Activated CD4-positive, CD25-positive, alpha-beta regulatory T cell treated with anti-CD3 and anti-CD28 coated beads, Interleukin-2, amount 50 U/mL, for 24 hours (primary cell): ENCODE data around the gene SNPH.

ENCODE experiments used
- ATAC-seq, 2 donors: fragments of 150-1000 bp; cut with Tn5 transposase; one replicate each; pipeline ENCODE4 v1.10.0; 2021; ENCODE audit warnings: mild to moderate bottlenecking in 1 of 2, moderate library complexity in 1 of 2

The SNPH gene

DNA sequence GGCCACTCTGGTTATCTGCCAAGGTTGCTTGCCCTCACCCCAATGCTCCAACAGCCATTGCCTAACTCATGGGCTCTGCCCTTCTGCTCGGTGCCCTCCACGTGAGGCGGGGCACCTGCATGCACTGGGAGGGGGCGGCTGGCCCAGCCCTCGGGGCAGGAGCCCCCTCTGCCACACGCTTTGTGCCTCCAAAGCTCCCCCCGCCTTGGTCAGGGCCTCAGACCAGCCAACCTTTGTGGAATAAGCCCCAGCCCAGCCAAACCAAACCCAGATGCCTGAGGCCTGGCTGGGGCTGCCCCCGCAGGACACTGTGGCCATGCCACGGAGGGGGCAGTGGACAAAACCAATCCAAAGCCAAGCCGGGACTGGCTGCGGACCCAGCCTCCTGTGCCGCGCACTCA is 41.5 kb downstream of the SNPH start:
- ATAC-seq, result no peak

DNA sequence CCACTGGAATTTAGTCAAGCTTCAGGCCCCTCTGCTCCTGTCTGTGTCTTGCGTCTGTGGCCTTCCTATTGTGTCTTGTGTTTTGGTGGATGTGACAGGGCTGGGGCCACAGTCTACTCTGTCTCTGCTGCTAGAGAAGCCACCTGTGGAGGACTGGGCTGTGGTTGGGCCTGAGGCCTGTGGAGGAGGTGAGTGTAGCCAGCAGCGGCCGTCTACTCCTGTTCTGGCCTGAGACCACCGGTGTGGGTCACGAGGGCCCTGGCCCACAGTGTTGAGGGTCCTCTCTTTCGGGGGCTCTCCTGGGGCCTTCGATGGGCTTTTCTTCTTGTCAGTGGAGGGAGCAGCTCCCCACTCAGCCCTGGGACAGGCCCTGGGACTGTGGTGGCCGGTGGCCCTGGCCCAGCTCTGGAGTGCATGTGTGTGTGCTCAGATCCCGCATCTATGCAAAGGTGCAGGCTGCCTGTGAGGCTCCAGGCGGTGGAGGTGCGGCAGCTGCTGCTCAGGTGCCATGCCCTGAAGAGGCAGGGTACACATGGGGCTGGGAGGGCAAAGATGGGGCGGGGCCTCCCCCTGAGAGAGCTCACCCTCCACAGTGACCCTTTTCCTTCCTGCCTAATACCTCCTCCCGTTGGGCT is 42.1 kb downstream of the SNPH start:
- no peak for ATAC-seq

DNA sequence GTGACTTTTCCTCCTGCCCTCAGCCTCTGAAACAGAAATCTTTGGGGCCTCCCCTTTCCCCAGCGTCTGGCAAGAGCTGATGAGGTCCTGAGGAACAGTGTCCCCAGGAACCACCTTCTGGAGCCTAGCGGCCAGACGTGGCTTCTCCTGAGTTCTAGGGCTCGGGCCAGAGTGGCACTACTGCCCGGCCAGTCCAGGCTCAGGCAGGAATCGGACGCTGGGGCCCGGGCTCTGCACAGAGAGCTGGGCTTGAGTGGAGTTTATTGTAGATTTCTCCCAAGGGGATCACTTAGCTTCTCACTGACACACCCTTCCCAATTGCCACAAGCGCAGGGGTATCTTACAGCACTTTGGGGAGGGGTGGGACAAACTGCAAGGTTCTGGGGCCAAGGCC is 42.6 kb downstream of the SNPH start:
- no peak for ATAC-seq

DNA sequence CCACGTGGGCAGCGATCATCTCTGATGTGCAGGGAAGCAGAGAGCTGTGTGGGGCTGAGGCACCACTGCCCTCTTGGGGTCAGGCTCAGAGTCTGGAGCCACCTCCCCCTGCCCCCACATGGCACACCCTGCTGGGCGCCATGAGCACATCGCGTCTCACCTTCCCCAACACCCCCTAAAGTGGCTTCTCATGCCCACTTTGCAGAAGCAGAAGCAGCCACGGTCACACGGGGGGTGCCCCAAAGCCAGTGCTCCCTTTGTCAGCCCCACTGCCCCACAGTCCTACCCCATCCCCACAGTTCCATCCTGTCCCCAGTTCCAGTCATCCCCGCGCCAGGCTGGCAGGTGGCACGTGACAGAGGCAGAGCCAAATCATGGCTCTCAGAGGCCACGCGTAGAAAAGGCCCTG is 43.3 kb downstream of the SNPH start:
- no peak for ATAC-seq

DNA sequence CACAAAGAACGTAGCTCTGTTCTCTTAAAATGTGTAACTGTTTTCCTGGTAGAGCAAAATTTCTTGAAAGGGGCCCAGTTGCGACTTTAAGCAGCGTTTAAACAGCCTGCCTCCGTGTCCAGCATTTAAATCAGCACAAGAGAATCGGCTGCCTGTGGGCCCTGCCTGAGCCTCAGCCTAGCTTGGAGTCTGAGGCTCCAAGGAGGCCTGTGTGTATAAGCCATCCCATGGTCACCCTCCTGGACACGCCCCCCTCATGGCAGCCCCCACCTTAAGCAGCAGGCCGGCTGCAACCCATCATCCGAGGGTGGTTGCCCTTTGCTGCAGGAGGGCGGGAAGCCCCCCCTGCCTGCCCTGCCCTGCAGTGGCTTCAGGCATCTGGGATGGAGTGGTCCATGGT is 44.0 kb downstream of the SNPH start:
- no peak for ATAC-seq

DNA sequence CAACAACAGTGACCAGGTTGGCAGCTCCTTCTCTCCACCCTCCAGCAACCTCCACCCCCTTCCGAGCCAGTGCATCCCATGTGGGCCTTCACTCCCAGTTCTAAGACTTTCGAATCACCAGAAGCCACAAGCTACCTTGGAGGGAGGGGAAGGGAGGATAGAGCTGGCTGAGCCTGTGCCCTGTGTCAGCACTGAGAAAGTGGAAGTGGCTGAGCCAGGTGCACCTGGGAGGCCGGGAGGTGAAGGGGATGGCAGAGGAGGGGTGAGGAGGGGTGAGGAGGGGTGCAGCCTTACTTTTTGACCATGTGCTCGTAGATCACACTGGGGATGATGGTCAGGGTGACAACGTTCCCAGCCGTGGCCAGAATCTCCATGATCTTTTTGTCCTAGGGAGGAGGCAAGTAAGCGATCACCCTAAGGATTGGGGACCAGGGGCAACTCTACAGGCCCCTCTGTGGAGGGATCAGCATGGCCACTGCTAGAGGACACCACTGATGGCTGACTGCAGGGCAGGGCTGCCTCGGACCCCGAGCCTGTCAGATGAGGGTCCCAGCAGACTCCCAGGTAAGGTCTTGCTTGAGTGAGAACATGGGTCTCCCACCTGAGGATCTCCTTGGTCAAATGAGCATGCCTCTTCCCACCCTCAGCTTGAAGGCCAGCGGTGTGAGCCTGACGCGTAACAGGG is 44.6 kb downstream of the SNPH start:
- no peak for ATAC-seq

DNA sequence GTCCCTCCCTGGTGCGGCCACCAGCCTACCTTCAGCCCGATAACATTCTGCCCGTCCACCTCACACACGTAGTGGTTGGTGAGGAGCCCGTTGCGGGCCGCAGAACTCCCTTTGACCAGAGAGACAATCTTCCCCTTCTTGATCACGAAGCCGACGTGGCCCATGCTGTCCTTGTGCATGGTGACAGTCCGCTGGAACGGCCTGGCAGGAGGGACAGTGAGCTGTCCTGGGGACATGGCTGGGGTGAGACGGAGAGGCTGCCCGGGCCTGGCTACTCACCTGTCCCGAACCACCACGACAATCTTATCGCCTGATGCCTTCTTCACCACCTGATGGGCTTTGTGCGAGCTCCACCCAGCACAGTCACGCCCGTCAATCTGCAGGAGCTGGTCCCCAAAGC is 46.2 kb downstream of the SNPH start:
- no peak for ATAC-seq

DNA sequence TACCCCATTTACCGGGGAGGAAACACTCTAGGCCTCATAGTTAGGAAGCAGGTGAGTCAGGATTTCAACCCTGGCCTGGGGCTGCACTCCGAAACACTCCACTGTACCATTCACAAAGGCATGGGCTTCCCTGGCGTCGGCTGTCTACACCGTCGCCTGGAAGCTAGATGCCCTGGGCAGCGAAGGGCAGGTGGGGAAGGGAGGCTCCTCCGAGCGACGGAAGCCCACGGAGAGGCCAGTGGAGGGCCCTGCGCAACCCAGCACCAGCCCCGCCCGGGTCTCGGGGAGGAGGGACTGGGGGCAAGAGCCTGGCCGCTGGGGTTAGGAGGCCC is 46.8 kb downstream of the SNPH start:
- ATAC-seq, result no peak

DNA sequence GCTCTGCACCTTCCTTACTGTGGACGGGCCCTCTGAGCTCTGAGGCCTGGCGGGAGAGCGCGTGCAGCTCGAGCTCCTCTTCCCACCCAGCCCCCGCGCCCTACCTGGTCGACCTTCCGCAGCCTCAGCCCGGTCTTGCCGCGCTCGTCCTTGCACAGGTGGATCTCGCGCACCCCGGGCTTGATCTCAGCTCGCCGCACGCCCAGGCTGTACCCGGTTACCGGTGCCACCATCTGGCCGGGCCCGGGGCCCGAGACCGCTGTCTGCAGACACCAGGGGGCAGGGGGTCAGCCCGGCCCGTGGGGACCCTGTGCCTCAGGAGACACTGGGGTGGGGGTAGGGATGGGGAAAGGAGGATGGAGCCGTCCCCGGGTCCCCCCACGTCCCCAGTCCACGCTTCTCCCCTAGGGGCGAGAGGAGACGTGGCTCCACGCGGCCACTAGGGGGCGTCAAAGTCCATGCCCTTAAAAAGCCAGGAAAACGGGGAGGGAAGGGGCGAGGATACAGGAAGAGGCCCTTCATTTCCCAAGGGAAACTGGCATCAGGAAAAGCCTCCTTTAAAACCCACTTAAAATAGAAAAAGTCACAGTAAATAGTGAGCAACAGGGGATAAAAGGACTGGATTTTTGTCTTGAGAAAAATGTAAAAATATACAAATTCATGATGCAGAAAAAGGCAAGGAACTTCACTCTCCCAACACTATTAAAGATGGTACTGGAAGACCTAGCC is 47.3 kb downstream of the SNPH start:
- peak; percentile 48 to 72 for ATAC-seq

DNA sequence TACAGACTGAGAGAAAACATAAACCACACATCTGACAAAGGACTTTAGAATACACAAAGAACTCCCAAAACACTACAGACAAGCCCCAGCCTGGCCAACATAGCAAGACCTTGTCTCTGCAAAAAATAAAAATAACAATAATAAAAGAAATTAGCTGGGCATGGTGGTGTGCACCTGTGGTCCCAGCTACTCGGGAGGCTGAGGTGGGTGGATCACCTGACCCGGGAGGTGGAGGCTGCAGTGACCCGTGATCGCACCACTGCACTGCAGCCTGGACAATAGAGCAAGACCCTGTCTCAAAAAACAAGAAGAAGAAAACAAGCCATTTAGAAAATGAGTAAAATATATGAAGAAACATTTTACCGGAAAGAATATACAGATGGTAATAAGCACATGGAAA is 49.7 kb downstream of the SNPH start:
- ATAC-seq, result no peak

DNA sequence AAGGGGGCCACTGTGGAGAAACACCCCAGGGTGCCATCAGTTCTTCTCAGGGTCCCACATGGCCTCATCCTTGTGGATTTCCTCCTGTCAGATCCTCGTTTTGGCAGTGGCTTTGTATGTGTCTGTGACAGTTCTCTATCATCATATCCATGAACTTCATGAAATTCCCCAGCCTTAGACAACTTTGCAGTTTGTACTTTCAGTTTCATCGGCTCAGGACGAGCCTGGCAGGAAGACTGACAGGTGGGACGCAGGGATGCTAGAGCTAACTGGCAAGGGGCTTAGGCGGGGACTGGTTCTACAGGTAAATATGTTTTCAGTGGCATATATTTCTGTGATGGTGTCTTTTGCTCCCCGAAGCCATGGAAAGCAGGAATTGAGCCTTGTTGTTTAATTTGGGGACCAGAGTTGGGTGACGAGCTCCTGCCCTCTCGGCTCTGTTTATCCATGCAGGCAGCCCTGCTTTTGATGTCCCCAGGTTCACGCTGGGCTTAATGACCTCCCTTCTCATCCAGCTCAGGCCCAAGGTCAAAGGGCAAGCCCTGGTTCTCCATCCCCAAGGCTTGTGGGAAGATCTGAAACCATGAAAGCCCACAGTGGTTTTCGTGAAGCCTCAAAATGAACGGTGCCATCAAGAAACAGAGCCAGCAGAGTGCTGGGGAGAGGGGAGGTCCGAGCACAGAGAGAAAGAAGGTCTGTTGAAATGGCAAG is 51.6 kb downstream of the SNPH start:
- ATAC-seq, result no peak

DNA sequence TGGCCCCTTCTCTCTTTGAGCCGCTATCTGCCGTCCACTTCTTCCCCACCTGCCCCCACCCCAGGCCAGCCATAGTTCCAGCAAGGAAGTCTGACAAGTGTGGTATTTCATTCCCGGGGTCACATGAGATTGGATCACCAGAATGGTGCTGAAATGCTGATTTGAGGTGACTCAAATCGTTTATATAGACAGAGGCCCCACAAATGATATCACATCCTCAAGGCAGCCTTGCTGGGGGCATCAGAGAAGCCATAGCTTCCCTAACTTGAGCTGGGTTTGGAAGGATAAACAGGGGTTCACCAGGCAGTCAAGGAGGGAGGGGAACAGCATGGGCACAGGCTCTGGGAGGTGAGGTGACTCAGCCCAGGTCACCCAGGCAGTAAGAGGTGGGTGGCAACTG is 53.0 kb downstream of the SNPH start:
- ATAC-seq, result no peak

DNA sequence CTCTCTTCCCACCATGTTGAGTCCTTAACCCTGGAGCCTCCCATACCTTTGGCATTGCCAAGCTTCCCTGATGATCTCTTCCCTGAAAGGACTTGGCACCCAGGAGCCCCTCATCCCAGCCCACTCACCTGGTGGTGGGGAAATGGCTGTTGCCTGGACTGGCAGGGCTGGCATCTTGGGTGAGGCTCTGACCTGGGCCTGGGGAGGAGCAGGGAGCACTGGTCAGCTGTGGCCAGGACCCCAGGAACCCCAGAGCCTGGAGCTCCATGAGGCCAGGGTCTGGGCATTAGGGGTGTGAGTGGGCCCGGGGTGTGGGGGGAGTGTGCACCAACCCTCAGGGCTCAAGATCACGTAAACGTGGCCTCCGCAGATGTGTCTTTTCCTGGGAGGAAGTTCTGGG is 53.4 kb downstream of the SNPH start:
- no peak for ATAC-seq

DNA sequence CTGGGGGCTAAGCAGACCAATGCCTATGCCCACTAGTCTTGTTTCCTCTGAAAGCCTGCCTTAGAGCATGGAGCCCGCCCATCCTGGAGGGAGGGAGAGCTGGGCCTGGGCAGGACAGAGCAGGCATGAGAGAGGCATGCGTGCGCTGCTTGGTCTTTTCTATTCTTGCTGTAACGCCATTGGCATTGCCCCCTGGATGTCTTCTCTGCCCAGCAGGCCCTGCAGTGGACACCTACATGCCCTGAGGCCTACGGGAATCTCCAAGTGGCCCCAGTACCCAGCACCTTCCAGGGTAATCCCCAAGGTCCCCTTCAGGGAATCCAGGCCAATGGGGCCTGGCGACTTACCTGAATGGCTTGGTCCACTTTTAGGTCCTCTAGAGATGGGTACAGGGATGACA is 53.9 kb downstream of the SNPH start:
- no peak for ATAC-seq

DNA sequence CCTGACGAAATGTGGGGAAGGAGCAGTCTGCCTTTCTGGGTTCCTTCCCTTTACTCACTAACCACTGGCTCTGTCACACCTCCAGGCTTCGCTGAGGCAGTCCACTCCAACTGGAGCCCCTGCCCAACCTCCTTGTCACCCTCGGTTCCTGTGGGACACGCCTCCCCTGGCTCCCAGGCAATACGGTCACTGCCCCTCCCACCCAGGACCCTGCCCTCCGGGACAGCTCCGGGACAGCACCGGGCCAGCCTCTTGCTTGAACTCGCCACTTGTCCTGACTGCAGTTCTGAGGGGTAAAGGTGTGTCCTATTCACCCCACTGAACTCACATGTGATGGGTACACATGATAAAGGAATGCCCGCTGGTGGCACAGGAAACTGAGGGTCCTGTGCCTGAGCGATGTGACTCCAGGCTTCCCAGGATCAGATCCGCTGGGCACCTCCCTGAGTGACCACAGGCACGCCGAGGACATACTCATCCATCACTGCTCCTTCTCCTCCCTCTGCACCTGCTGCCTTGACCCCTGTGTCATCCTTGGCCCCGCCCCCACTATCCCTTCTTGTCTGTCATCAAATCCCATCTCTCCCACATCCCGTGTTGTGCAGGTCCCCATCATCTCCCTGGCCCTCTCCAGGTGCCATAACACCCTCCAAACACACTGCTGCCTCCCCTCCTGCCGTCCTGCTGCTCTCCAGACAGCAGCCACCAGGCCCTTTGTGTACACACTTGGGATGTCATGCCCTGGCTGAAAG is 55.0 kb downstream of the SNPH start:
- no peak for ATAC-seq

DNA sequence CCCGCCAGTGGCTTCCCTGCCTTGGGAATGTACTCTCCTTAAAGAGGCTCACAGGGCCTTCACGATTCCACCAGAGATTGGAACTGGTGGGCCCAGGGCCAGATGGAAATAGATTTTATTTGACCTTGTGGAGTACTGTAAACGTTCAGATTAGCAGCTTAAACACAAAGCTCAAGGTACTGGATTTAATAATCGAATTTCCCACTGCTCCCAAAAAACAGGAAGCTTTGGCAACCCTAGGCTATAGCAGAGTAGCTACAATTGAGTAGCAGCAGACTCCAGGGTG is 55.5 kb downstream of the SNPH start:
- no peak for ATAC-seq

DNA sequence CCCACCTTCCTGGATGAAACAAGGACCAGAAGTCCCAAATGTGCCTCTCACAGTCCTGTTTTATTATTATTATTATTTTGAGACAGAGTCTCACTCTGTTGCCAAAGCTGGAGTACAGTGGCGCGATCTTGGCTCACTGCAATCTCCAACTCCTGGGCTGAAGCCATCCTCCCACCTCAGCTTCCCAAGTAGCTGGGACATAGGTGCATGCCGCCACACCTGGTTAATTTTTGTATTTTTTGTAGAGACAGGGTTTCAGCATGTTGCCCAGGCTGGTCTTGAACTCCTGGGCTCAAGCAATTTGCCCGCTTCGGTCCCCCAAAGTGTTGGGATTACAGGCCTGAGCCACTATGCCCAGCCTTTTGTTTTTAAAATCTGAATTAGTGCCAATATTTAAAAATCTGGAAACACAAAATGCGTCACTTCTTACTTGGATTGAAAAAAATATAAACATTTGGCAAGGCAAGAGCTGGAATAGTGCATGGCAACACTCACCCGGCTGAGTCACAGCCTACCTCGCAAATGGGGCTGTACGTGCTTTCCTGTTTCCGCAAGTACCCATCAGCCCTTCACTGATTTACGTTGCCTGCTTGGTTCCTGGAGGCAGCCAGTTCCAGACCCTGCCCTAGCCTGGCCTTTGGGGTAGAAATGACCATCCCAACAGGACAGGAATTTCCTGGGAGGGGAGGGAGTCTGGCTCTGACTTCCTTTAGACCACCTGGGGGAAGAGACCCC is 56.6 kb downstream of the SNPH start:
- no peak for ATAC-seq

DNA sequence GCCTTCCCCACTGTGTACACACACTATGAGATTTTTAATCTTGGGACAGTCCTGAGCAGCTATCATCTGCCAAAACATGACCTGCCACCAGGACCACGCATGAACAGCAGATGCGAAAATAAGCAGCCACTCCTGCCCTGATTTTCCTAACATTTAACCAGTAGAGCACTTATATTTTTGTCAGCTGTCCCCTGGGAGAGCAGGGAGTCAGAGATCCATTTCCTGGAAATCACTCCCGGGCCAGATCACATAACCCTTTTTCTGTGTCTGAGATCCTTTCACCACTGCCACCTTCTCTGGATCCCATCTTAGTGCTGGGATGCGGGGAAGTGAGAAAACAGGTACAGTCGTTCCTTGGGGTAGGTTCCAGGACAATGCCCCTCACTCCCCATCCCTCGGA is 57.2 kb downstream of the SNPH start:
- no peak for ATAC-seq

DNA sequence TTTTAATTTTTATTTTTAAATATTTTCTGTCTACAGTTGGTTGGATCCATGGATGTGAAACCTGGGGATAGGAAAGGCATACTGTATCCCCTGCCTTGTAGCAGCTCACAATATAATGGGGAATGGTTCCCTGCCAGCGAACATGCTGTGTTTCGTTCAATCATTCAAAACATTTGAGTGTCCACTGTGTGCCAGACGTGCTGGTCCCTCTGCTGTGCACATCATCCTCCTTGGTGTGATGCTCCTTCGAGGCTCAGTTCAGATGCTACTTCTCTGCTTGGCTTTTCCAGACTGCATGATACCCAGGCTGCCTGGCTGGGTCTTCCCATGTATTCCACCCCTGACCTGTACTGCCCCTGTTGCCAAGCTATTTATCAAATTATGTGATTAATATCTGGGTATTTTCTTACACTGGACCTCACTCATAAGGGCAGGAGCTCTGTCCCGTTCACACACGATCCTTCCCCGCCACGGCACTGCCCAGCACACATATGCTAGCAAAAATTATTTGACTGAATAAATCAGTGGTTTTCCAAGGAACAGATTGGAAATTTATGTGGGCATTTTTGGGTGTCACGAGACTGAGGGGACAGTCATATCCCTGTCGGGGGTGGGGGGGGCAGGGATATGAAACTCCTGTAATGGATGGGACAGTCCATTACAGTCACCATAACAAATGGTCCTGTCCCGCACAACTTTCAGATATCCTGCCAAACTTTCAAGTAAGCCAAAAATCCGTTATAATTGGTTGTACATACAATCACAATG is 57.9 kb downstream of the SNPH start:
- no peak for ATAC-seq

DNA sequence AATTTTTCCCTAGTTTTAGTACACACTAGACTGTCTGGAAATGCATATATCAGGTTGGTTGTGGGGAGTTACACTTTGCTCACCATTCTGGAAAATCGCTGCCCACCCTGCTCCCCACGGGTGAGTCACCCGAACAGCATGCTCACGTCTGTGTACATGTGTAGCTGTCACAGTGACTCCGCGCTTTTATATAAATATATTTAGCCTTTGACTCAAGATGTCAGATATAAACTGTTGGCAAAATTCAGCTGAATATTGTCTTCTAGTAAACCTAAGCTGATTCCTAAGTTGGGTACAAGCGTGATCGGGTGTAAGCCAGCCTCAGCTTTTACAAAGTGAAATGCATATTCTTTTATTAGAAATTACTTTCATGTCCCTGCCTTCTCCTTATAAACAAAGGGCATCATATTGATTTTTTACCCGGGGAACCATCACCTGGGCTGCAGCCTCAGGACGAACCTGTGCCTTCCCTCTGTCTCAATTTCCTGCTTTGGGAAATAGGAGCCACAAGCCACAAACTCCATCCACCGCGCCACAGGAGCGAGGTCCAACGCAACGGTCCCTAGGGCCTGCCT is 58.6 kb downstream of the SNPH start:
- ATAC-seq, result peak; percentile 7 to 28
